GM12878 (cell line): ENCODE measurements around the gene SUCNR1. TPM values are rescaled to one million over a fixed set of nuclear protein-coding genes. Genes with fewer than 3 reads are reported as not detected.

Experiments used
- ATAC-seq: fragments of 200-7000 bp; cut with Tn5 transposase; 3 replicates; pipeline ENCODE4 v1.9.1; 2020; ENCODE audit warnings: mild to moderate bottlenecking, moderate library complexity
- BruUV-seq: library from RNA; stranded (reverse); fragments of 400-500 nt; replicated peaks from 2 replicates; lab custom pipeline; 2021; lab: Mats Ljungman, UMichigan
- CTCF ChIA-PET: fragments of 300-600 bp; sonication (Branson Sonifier 250); formaldehyde crosslinking; extraction: SDS; loops from one replicate; lab custom pipeline; 2021; ENCODE audit warnings: inconsistent platforms; lab: Yijun Ruan, JAX
- POLR2A ChIA-PET: fragments of 350-600 bp; formaldehyde crosslinking; extraction: SDS; loops from one replicate; lab custom pipeline; 2021; ENCODE audit warnings: inconsistent platforms; lab: Charles Lee
- RAD21 ChIA-PET: fragments of 300-600 bp; sonication (Branson Sonifier 250); formaldehyde crosslinking; loops from one replicate; lab custom pipeline; 2023; ENCODE audit warnings: antibody characterized with exemption; ENCODE audit not compliant: unreplicated experiment; lab: Charles Lee
- SMC1A ChIA-PET: fragments of 300-600 bp; sonication (Branson Sonifier 250); formaldehyde crosslinking; loops from one replicate; lab custom pipeline; 2023; ENCODE audit not compliant: unreplicated experiment, uncharacterized antibody; lab: Charles Lee
- DNase-seq: peaks from one replicate; pipeline ENCODE4 v3.0.0-alpha.2; 2011; ENCODE audit warnings: low read depth, low spot score
- FAIRE-seq: peaks from 3 replicates; lab custom pipeline; 2011; peaks lifted over from hg19 to GRCh38; lab: Jason Lieb, UNC
- H2AFZ ChIP-seq: 2 replicates; pipeline ENCODE4 v1.6.0; 2011; ENCODE audit warnings: low read depth, low read length, control low read depth; ENCODE audit not compliant: control insufficient read depth
- H3K27ac ChIP-seq: 2 replicates; pipeline ENCODE4 v1.5.1; 2011; ENCODE audit warnings: control low read depth; ENCODE audit not compliant: control insufficient read depth, insufficient read depth
- H3K27me3 ChIP-seq, 2 experiments: replicated peaks in 1 of 2; 2 replicates each; pipeline versions ENCODE4 v1.6.0 to v1.6.1; 2011; ENCODE audit warnings: low read length in 1 of 2; ENCODE audit not compliant: control insufficient read depth in 2 of 2, insufficient read depth in 2 of 2
- H3K36me3 ChIP-seq, 2 experiments: 2 replicates each; pipeline ENCODE4 v1.5.1; 2011; ENCODE audit warnings: low read length in 1 of 2; ENCODE audit not compliant: control insufficient read depth in 2 of 2, insufficient read depth in 2 of 2
- H3K4me1 ChIP-seq: 2 replicates; pipeline ENCODE4 v1.6.1; 2011; ENCODE audit warnings: mild to moderate bottlenecking, low read length, moderate library complexity, mixed read lengths; ENCODE audit not compliant: control insufficient read depth, insufficient read depth
- H3K4me2 ChIP-seq: 2 replicates; pipeline ENCODE4 v1.6.0; 2011; ENCODE audit warnings: control low read depth; ENCODE audit not compliant: control insufficient read depth, insufficient read depth
- H3K4me3 ChIP-seq: fragments of 200-600 bp; sonication (generic); 2 replicates; pipeline ENCODE4 v1.5.1; 2016
- H3K79me2 ChIP-seq: 2 replicates; pipeline ENCODE4 v1.6.0; 2011; ENCODE audit warnings: low read length; ENCODE audit not compliant: control insufficient read depth, insufficient read depth
- H3K9ac ChIP-seq: 2 replicates; pipeline ENCODE4 v1.8.0; 2011; ENCODE audit warnings: low read length, control low read depth, mixed read lengths; ENCODE audit not compliant: control insufficient read depth, insufficient read depth
- H3K9me3 ChIP-seq: replicated peaks from 3 replicates; pipeline ENCODE4 v1.5.1; 2011; ENCODE audit warnings: mild to moderate bottlenecking, low read length; ENCODE audit not compliant: control insufficient read depth, insufficient read depth
- H4K20me1 ChIP-seq: 2 replicates; pipeline ENCODE4 v1.6.0; 2011; ENCODE audit not compliant: control insufficient read depth, insufficient read depth
- HDAC6 ChIP-seq: fragments of 200-600 bp; sonication (generic); IDR thresholded peaks from one replicate; pipeline ENCODE4 v1.8.0; 2017; ENCODE audit warnings: antibody characterized with exemption; ENCODE audit not compliant: unreplicated experiment
- MEF2A ChIP-seq: IDR thresholded peaks from 2 replicates; pipeline ENCODE4 v1.6.1; 2011; ENCODE audit warnings: low read depth, mild to moderate bottlenecking, low read length, moderate library complexity; ENCODE audit not compliant: insufficient read depth
- MXI1 ChIP-seq: fragments of 150-350 bp; IDR thresholded peaks from 2 replicates; pipeline ENCODE4 v1.6.1; 2011; ENCODE audit warnings: low read depth, mild to moderate bottlenecking, inconsistent platforms, low read length, improper control_type of control experiment
- NRF1 ChIP-seq: conservative IDR thresholded peaks from 2 replicates; pipeline ENCODE4 v1.6.1; 2011; ENCODE audit warnings: mild to moderate bottlenecking, low read depth, low read length, improper control_type of control experiment
- PML ChIP-seq: IDR thresholded peaks from 2 replicates; pipeline ENCODE4 v1.6.1; 2012; ENCODE audit warnings: low read length, inconsistent platforms
- POLR2A ChIP-seq: IDR thresholded peaks from 2 replicates; pipeline ENCODE4 v1.6.1; 2011; ENCODE audit warnings: low read depth, mild to moderate bottlenecking, low read length
- STAT3 ChIP-seq: IDR thresholded peaks from 2 replicates; pipeline ENCODE4 v1.6.1; 2011; ENCODE audit warnings: low read depth, low read length, improper control_type of control experiment
- TCF7 ChIP-seq: IDR thresholded peaks from 2 replicates; pipeline ENCODE4 v1.6.1; 2014; ENCODE audit warnings: antibody characterized with exemption, borderline replicate concordance
- YY1 ChIP-seq: IDR thresholded peaks from 2 replicates; pipeline ENCODE4 v1.6.1; 2011; ENCODE audit warnings: low read depth, mild to moderate bottlenecking, low read length
- ZNF384 ChIP-seq: IDR thresholded peaks from 2 replicates; pipeline ENCODE4 v1.6.1; 2012; ENCODE audit warnings: low read depth, mild to moderate bottlenecking, low read length, improper control_type of control experiment, borderline replicate concordance
- WGBS: methylation state at CpG from one replicate; pipeline ENCODE4 v1.1.6; 2016; ENCODE audit warnings: low lambda C conversion rate; ENCODE audit not compliant: insufficient replicate concordance, insufficient coverage; ENCODE audit errors: missing lambda C conversion rate; 5-methylcytosine and 5-hydroxymethylcytosine counted together
- in situ Hi-C: fragments of 300-500 bp; cut with MboI; formaldehyde crosslinking; loops from 9 replicates; pipeline ENCODE4 v1.14.3; 2018; ENCODE audit warnings: mixed read lengths
- intact Hi-C: fragments of 100-400 bp; cut with micrococcal nuclease; formaldehyde crosslinking; loops from one replicate; pipeline ENCODE4 v1.14.2; 2022; ENCODE audit not compliant: unreplicated experiment
- polyA plus RNA-seq, 11 experiments: library from polyadenylated mRNA; depleted of rRNA in 4 of 11; unstranded in 6 of 11; stranded (reverse) in 5 of 11; fragments of >200 nt; fragmentation: Nextera tagmentation in 4 of 11; fragmentation: Illumina TruSeq in 1 of 11; extraction: Ambion mirVana in 4 of 11; extraction: Trizol in 1 of 11; gene quantifications; 1 replicate in 1 of 11; 2 replicates in 10 of 11; pipeline versions ENCODE4 v1.2.1 to v1.2.3, GENCODE V29; 2011 to 2016; ENCODE audit warnings: inconsistent platforms in 2 of 11, missing spikeins in 2 of 11, low read depth in 1 of 11
- total RNA-seq, 4 experiments: library from RNA; depleted of rRNA in 3 of 4; stranded (reverse); fragments of >200 nt in 3 of 4; fragmentation: Illumina TruSeq in 1 of 4; extraction: Trizol in 1 of 4; gene quantifications; 2 replicates each; pipeline versions ENCODE4 v1.2.1 to v1.2.3, GENCODE V29; 2013 to 2021
- TF ChIP-seq, protein P1 (sequence below): fragments of 450-650 bp; formaldehyde crosslinking; IDR thresholded peaks from 2 replicates; pipeline ENCODE4 v1.4.0; 2022; ENCODE audit warnings: mild to moderate bottlenecking, moderate library complexity

SUCNR1 gene
- total and polyA plus RNA-seq, 10 of the 15 experiments (the other 5 are each of a cell fraction or from before 2014, with no cell fraction given) = 0.03 to 0.12 (median 0.07) TPM; not detected in 4

DNA sequence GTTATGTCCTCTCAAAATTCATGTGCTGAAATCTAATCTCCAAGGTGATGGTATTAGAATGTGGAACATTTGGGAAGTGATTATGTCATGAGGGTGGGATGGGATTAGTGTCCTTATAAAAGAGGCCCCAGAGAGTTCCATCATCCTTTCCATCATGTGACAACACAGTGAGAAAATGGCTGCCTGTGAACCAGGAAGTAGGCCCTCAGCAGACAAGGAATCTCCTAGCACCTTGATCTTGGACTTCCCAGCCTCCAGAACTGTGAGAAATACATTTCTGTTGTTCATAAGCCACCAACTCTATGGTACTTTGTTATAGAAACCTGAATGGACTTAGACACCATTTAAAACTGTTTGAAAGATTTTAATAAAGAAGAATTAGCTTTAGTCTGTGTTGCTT is 20.8 kb downstream of the SUCNR1 start:
- ChIA-PET POLR2A (no interaction called here), RAD21 (no interaction called here), SMC1A (interaction anchor here (1.0 kb wide), 1 partner anchor 18 kb away, joined by 3 read pairs; no protein-coding TSS in a partner anchor), CTCF (interaction anchor here (0.6 kb wide), 1 partner anchor 1283 kb away, joined by 4 read pairs; no protein-coding TSS in a partner anchor)
- Histone ChIP-seq H3K4me2 (no peak overlapping the region), H4K20me1 (no peaks in the 10 kb centered on the region), H3K27me3 (no peaks in the 10 kb centered on the region), H3K36me3 (no peaks in the 10 kb centered on the region), H3K79me2 (no peaks in the 10 kb centered on the region), H2AFZ (peak overlapping the region; percentile 19), H3K4me1 (no peaks in the 10 kb centered on the region), H3K9me3 (no peaks in the 10 kb centered on the region), H3K4me3 (no peak overlapping the region), H3K9ac (no peak overlapping the region), H3K27ac (no peak overlapping the region)
- DNase-seq (no peak), FAIRE-seq (no peak), ATAC-seq (no peak)
- no peak for TF ChIP-seq TCF7
- peak; percentile 49; the same call in 1 of the 2 replicates for TF ChIP-seq YY1
- no TSS peak for BruUV-seq
- in situ Hi-C loops (no loop called here), intact Hi-C loops (no loop called here)

DNA sequence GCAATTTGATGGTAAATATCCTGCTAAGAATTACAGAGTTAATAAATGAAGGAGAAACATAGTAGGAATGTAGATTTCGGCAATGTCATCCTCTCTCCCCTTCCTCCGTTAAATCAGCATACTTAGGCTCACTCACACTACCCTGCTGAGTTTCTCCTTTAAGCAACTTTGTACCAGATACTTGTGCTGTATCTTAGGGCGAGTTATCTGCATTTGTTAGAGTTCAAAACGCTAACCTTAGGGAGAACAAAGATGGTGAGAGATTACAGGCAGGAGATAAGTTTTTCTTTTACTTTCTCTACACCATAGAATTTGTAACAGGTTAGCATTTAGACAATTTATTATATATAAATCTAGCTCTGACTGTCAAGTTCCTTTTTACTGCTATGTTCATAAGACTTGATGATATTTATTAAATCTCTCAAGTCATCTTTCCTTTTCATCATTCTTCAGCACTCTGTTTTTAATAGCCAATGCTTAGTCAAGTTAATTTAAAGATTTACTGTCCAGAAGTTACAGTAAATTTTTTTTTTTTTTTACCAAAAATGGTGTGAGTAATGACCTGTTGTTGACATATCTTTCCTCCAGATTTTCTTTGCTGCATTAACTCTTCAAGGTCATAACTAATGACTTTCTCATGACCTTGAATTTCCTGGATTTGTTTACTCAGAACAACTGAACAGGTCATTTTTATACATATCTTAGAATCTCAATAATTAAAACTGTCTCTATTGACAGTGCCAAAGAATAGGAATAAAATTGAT is 22.2 kb downstream of the SUCNR1 start:
- CTCF ChIA-PET = no interaction called here

More for the DNA sequence above, 22.2 kb downstream of the SUCNR1 start:
- no peaks in the 10 kb centered on the region for H3K27me3 ChIP-seq
- FAIRE-seq (no peak), DNase-seq (no peak)
- no peaks in the 10 kb centered on the region for H4K20me1 ChIP-seq
- SMC1A ChIA-PET = no interaction called here
- no peaks in the 10 kb centered on the region for H3K79me2 ChIP-seq
- H2AFZ ChIP-seq = no peak overlapping the region; the same call in 1 of the 2 replicates
- no peak overlapping the region for H3K4me3 ChIP-seq
- RAD21 ChIA-PET = no interaction called here
- no peaks in the 10 kb centered on the region for H3K4me1 ChIP-seq
- H3K9ac ChIP-seq = no peak overlapping the region
- no peak overlapping the region for H3K4me2 ChIP-seq
- intact Hi-C loops (no loop called here), in situ Hi-C loops (no loop called here)
- H3K27ac ChIP-seq = no peak overlapping the region
- no TSS peak for BruUV-seq
- WGBS = 65% methylated on average over 4 of the region's 4 CpGs
- H3K9me3 ChIP-seq = no peaks in the 10 kb centered on the region
- POLR2A ChIA-PET = no interaction called here
- TF ChIP-seq HDAC6 = no peak
- TF ChIP-seq NRF1 = no peak
- TF ChIP-seq ZNF384 = no peak
- no peak for TF ChIP-seq MEF2A
- TF ChIP-seq MXI1 = no peak
- no peak for TF ChIP-seq PML
- TF ChIP-seq POLR2A = no peak
- TF ChIP-seq, protein P1, sequence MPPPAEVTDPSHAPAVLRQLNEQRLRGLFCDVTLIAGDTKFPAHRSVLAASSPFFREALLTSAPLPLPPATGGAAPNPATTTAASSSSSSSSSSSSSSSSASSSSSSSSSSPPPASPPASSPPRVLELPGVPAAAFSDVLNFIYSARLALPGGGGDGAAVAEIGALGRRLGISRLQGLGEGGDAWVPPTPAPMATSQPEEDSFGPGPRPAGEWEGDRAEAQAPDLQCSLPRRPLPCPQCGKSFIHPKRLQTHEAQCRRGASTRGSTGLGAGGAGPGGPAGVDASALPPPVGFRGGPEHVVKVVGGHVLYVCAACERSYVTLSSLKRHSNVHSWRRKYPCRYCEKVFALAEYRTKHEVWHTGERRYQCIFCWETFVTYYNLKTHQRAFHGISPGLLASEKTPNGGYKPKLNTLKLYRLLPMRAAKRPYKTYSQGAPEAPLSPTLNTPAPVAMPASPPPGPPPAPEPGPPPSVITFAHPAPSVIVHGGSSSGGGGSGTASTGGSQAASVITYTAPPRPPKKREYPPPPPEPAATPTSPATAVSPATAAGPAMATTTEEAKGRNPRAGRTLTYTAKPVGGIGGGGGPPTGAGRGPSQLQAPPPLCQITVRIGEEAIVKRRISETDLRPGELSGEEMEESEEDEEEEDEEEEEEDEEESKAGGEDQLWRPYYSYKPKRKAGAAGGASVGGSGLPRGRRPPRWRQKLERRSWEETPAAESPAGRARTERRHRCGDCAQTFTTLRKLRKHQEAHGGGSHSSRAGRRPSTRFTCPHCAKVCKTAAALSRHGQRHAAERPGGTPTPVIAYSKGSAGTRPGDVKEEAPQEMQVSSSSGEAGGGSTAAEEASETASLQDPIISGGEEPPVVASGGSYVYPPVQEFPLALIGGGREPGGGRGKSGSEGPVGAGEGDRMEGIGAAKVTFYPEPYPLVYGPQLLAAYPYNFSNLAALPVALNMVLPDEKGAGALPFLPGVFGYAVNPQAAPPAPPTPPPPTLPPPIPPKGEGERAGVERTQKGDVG (CRISPR knock-in tag) = no peak
- no peak for TF ChIP-seq STAT3
- TF ChIP-seq, all 136 proteins: peak for 0
- no peaks in the 10 kb centered on the region for H3K36me3 ChIP-seq
- ATAC-seq = no peak
